Tibial nerve (tissue), 4 donors: ENCODE measurements around the gene GNA12.

Experiments
- EP300 ChIP-seq, 2 donors: sonication (generic); formaldehyde crosslinking; IDR thresholded peaks; one replicate each; pipeline ENCODE4 v1.6.1; 2017; ENCODE audit warnings: antibody characterized with exemption in 2 of 2, mild to moderate bottlenecking in 1 of 2
- POLR2A ChIP-seq, 2 donors: fragments of 450-650 bp; IDR thresholded peaks; one replicate each; pipeline ENCODE4 v1.6.1; 2017; ENCODE audit warnings: antibody characterized with exemption in 2 of 2, mild to moderate bottlenecking in 2 of 2, moderate library complexity in 2 of 2
- TF ChIP-seq, protein P1 (sequence below), 5 experiments: fragments of 200-600 bp in 3 of 5; fragments of 450-650 bp in 2 of 5; sonication (generic) in 3 of 5; IDR thresholded peaks; one replicate each; pipeline ENCODE4 v1.5.1; 2016 to 2019; ENCODE audit warnings: antibody characterized with exemption in 5 of 5, mild to moderate bottlenecking in 3 of 5, moderate library complexity in 2 of 5

- TF ChIP-seq POLR2A (IDR thresholded peaks at IDR 0.05): no peak
- TF ChIP-seq, protein P1, sequence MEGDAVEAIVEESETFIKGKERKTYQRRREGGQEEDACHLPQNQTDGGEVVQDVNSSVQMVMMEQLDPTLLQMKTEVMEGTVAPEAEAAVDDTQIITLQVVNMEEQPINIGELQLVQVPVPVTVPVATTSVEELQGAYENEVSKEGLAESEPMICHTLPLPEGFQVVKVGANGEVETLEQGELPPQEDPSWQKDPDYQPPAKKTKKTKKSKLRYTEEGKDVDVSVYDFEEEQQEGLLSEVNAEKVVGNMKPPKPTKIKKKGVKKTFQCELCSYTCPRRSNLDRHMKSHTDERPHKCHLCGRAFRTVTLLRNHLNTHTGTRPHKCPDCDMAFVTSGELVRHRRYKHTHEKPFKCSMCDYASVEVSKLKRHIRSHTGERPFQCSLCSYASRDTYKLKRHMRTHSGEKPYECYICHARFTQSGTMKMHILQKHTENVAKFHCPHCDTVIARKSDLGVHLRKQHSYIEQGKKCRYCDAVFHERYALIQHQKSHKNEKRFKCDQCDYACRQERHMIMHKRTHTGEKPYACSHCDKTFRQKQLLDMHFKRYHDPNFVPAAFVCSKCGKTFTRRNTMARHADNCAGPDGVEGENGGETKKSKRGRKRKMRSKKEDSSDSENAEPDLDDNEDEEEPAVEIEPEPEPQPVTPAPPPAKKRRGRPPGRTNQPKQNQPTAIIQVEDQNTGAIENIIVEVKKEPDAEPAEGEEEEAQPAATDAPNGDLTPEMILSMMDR (IDR thresholded peaks at IDR 0.05): no peak
- TF ChIP-seq EP300 (IDR thresholded peaks at IDR 0.05): no peak
These were observed 67.7 kb downstream of the GNA12 start for GRCh38 chr7:2776401-2776800.
